NCI-H2107 (cell line): ENCODE measurements around the gene EN2.

ENCODE experiments used
- DNase-seq: peaks from one replicate; lab custom pipeline; 2025; lab: John Stamatoyannopoulos, UW

Gene EN2

DNA sequence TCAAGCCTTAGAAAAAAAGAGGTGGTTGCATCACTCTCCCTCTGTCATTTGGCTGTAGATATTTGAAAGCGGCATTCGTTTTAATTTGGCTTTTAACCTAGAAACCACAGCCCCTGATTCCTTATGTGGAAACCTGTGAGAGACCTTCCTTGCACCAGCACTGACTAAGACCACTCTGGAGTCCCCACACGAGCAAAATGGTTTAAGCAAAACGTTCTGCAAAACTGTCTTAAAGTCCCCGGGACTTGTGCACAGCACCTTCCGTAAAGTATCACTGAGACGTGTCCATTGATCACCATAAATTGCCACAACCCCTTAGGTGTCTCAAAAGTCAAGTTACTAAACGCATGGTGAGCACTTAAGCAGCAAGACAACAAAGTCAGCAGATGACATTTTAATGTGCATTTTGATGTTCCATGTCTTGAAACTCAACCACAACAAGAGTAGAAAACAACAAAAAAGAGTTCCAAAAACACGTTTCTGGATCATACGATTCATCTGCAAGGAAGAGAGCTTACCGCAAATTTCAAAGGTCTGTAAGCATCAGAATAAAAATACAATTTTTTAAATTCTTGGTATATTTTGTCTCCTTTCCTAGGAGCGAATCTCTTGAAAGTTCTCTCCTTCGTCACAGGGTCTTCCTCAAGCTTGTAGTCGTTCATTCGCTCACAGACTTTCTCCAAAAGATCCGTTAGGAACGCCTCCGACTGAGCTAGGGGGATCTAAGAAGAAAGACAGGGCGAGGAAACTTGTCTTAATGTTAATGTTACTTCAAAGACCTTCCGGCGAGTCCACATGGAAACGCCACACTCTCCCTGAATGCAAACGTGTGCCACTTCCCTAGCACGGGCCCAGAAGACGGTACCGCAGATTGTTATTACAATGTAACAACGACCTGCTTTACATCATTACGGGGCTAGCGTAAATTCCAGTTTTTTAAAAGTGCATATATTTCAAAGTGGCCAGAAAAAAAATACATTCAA is 50.7 kb downstream of the EN2 start:
- no peak for DNase-seq

DNA sequence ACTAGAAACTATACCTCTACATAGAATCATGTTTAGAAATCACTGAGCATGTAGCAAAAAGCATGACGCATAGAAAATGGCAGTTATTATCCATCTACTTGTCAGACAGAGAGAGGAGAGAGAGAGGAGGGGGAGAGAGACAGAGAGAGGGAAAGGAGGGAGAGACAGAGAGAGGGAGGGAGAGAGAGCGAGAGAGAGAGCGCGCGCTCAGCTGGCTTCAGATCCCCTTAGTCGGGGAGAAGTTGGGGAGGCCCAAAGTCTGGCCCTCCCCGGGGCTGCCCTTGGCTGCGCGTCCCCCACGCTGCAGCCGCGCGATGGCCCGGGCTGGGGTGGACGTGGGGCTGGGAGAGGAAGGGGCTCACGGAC is 51.4 kb downstream of the EN2 start:
- DNase-seq: no peak

DNA sequence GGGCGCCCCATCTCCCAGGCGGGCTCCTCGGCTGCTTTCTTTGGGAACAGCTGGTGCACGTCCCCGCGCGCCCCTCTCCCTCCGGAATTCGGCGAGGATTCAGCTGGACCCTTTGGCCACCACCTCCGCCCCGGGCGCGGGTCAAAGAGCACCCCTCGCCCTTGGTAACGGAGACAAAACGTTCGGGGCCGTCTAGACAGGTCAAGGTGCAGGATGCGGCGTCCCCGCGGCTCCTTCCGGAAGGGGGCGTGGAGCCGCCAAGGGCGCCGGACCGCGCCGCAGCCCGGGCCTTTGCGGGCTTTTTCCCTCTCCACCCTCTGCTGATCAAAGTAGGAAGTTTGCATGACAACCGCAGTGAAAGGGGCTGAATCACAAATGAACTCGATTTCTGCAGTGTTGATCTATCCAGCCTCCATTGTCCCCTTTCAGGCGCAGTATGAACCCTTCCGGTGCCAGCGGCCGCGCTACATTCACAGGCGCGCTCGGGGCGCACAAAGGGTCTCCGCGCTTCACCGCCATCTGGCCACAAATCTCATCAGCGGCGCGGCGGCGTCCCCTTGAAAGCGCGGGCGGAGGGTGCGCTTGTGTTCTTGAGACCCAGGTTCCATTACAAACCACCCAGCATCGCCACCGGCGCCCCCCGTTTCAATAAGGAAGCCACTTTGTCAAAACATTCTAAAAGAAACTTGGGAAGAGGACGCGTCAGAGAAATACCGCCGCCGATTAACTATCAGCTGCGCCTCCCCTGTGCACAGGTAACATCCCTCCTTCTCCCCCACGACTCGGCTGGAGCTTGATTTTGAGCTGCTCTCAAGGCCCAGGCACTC is 52.0 kb downstream of the EN2 start:
- no peak for DNase-seq

DNA sequence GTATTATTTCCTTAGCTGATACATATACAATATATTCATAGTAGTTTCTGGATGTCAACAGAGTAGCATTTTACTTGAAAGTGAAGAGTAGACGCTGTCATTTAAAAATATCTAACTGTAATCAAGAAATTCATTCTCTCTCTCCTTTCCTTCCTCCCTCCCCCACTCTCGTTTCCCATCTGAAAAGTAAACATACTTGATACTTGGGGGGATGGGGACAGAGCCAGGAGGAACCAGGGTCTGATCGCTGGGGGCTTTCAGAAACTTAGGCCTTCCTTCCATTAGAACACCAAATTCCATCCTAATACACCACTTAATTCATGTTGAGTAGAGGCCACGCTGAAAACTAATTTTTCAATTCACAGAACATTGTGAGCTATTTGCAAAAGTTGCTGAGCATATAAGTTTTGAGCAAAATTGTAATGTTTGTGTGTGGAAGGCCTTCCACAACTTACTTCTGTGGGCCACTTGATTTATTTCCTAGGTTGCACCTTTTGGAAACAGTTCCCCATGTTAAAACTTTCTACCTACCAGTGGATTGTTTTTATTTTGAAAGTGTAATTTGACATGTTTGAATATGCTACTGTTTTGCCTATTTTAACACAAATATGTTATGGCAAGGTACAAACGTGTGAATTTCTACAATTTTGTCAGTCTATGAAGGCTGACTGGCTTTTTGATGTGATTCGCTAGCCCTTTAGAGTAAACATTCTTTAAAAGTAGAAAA is 53.2 kb downstream of the EN2 start:
- DNase-seq: no peak

DNA sequence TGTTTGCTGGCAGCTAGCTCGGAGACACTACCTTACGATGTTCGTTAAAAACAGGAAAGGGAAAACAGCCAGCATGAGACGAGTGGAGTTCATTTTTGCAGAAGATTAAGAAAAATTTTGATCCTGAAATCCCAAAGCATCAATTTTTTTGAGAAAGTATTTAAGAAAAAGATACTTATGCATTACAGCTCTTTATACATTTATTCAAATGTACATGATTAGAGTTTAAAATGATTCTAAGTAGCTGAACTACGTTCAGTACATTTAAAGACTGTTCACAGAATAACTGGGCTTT is 53.7 kb downstream of the EN2 start:
- no peak for DNase-seq

DNA sequence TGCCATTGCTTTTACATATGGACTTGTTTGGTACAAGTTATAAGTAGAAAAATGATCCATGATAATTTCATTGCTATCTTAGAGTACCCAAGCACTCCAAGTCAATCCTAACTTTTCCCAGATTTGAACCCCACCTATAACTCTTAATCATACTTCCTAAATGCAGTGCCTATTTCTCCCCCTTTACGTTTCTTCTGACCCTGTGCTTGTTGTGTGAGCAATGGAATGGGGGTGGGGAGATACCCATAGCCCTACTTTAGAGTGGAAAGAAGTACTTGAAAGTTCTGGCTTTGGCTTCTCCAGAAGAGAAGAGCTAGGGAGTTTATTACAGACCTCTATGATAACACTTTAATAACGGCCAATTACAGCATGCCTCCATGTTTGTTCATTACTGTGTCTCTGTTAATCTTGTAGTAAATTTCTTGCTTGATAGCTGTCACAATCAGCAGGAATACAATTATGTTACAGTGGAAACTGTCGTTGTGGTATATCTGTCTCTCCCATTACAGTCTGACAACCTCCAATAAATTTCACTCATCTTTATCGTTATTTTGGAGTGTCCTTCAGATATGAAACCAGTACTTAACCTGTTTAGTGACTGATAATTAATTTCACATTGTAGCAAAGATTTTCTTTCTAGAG is 54.4 kb downstream of the EN2 start:
- no peak for DNase-seq

DNA sequence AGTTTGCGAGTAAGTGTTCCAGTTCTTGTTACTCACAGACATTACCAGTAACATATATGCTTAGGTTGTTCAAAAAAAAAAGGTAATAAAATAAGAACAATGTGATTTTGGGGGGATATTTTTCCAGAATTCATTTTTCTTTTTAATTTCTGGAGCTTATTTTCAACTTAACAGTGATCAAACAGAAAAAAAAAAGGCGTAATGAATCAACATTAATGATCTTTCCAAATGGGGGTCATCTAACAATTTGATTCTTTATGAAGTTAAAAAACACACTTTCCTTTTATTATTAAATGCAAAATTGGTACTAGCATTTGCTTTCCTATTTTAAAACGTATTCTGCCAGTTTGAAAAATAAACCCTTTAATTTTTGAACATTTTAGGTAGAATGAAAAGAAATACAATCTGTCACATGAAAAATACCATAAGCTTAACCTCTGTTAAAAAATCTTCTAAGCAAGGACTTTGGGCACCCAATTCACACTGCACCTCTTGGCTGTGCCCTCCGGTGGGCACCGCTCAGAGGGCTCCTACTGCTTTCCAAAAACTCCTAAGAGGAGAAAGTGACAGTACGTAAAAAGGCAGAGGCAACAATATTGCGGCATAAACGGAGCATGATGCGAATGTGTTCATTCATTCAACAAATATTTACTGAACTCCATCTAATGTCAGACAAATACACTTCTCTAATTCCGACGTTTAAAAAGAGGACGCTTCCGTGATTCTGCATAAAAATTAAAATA is 55.8 kb downstream of the EN2 start:
- no peak for DNase-seq

DNA sequence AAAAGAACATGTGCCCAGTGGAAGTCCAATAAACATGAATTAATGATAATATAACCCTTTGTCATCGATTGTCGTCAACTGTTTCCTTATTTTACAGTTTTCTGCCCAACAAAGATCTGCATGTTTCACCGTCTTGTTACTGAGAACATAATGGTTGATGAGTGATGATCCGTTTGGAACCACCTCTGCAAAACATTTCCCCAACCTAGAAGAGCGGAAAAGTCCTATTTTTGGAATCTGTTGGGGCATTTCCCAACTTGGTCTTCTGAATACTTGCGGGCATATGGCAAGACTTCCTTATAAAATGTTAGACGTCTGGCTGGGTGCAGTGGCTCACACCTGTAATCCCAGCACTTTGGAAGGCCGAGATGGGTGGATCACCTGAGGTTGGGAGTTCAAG is 56.4 kb downstream of the EN2 start:
- no peak for DNase-seq
